Measurements from ENCODE around the gene LOXL1. TPM values are rescaled to one million over a fixed set of nuclear protein-coding genes. Genes with fewer than 3 reads are reported as not detected.

LOXL1 gene
- total and polyA plus RNA-seq, 3 donors from 2014 or later = 13.9 to 56.8 (median 14.9) TPM

DNA sequence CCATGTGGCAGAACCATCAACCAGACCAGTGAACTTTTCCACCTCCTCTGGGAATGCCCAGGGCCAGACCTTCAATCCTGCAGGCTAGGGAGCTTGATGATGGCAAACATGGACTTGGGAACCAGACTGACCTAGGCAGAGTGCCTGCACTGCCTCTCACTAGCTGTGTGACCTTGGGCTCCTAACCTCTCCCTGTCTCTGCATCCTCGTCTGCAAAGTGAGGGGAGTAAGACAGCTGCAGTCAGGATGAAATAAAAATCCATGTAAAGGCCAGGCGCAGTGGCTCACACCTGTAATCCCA lies 17.5 kb upstream of the LOXL1 start:
- H3K4me3 ChIP-seq = no peak overlapping the region
- no peak for DNase-seq
- intact Hi-C loops (cut with DNase I; ENCODE audit: low total_unique reads) = no loop called here
- H3K27me3 ChIP-seq = no peaks in the 10 kb centered on the region
- no peak overlapping the region for H3K27ac ChIP-seq
- 83 to 85% methylated on average over 2 of the region's 2 CpGs for WGBS, 2 donors
- no peak for TF ChIP-seq CTCF (IDR thresholded peaks at IDR 0.05)
- no peak for TF ChIP-seq POLR2A (IDR thresholded peaks at IDR 0.05)
- no peaks in the 10 kb centered on the region for H3K9me3 ChIP-seq
- no peaks in the 10 kb centered on the region for H3K4me1 ChIP-seq
- H3K36me3 ChIP-seq (ENCODE audit: low read depth, missing control alignments) = no peaks in the 10 kb centered on the region

- H3K27me3 ChIP-seq = no peaks in the 10 kb centered on the region
- H3K9me3 ChIP-seq = no peaks in the 10 kb centered on the region
- H3K36me3 ChIP-seq (ENCODE audit: low read depth, missing control alignments) = no peaks in the 10 kb centered on the region
- no peaks in the 10 kb centered on the region for H3K4me1 ChIP-seq
- WGBS, 2 donors = 92 to 100% methylated on average over 2 of the region's 2 CpGs
- no peak overlapping the region for H3K27ac ChIP-seq
- H3K4me3 ChIP-seq = no peak overlapping the region
- TF ChIP-seq POLR2A (IDR thresholded peaks at IDR 0.05) (no peak), CTCF (IDR thresholded peaks at IDR 0.05) (no peak)
- DNase-seq = no peak
- intact Hi-C loops (cut with DNase I; ENCODE audit: low total_unique reads) = no loop called here
These were observed 16.6 kb upstream of the LOXL1 start for GRCh38 chr15:73909651-73910050.

GRCh38 chr15:73910522-73911303 lies 15.5 kb upstream of the LOXL1 start:
- intact Hi-C loops (cut with DNase I; ENCODE audit: low total_unique reads) = no loop called here
- no peak overlapping the region for H3K27ac ChIP-seq
- H3K36me3 ChIP-seq (ENCODE audit: low read depth, missing control alignments) = no peaks in the 10 kb centered on the region
- H3K27me3 ChIP-seq = no peaks in the 10 kb centered on the region
- H3K4me1 ChIP-seq = no peaks in the 10 kb centered on the region
- no peaks in the 10 kb centered on the region for H3K9me3 ChIP-seq
- TF ChIP-seq CTCF (IDR thresholded peaks at IDR 0.05) (no peak), POLR2A (IDR thresholded peaks at IDR 0.05) (no peak)
- DNase-seq = no peak
- no peak overlapping the region for H3K4me3 ChIP-seq
- 67 to 72% methylated on average over 6 to 7 of the region's 7 CpGs for WGBS, 2 donors

DNA sequence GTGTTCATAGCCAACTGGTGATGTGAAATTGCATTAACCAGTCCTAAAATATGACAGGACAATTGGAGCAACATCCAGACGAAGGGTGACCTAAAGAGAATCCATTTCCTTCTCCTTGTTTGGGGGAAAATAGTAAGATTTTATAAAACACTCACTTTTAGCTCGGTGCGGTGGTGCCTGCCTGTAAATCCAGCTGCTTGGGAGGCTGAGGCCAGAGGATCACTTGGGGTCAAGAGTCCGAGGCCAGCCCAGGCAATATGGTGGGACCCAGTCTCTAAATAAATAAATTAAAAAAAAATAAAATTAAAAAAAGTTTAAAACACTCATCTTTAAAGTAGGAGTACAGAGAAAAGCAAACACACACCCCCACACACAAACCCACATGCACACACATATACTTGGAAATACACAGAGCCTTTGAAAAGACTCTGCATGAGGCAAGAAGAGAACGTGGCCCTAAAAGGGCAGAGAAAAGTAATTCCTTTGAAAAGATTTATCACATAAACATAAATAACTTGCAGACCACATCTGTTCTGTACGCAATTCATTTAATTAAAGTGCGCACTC lies 14.1 kb upstream of the LOXL1 start:
- 77 to 81% methylated on average over 7 of the region's 7 CpGs for WGBS, 2 donors
- Histone ChIP-seq H3K9me3 (no peaks in the 10 kb centered on the region), H3K4me3 (no peak overlapping the region), H3K4me1 (no peaks in the 10 kb centered on the region), H3K27me3 (no peaks in the 10 kb centered on the region), H3K36me3 (ENCODE audit: low read depth, missing control alignments) (no peaks in the 10 kb centered on the region), H3K27ac (no peak overlapping the region)
- intact Hi-C loops (cut with DNase I; ENCODE audit: low total_unique reads) = no loop called here
- no peak for DNase-seq
- TF ChIP-seq CTCF (IDR thresholded peaks at IDR 0.05) = no peak
- no peak for TF ChIP-seq POLR2A (IDR thresholded peaks at IDR 0.05)

DNA sequence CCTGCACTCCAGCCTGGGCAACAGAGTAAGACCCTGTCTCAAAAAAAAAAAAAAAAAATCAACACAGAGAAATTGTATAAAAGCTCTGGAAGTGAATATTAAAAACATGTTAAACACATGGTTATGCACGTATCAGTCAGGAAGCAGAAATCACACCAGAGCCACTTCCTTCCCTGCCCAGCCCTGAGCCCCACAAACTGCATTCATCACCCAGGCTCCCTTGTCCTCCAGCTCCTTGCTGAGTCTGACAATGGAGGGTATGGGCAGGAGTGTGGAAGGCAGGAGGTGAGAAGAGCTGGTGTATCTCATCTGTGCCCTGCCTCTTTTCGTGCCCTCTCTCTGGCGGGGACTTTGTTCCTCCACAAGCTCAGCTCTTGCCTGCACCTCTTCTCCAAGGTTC lies 12.1 kb upstream of the LOXL1 start:
- H3K4me3 ChIP-seq = no peak overlapping the region
- H3K27me3 ChIP-seq = no peaks in the 10 kb centered on the region
- 78 to 86% methylated on average over 3 of the region's 3 CpGs for WGBS, 2 donors
- no peak overlapping the region for H3K27ac ChIP-seq
- H3K4me1 ChIP-seq = no peaks in the 10 kb centered on the region
- TF ChIP-seq CTCF (IDR thresholded peaks at IDR 0.05) (no peak), POLR2A (IDR thresholded peaks at IDR 0.05) (no peak)
- H3K36me3 ChIP-seq (ENCODE audit: low read depth, missing control alignments) = no peaks in the 10 kb centered on the region
- intact Hi-C loops (cut with DNase I; ENCODE audit: low total_unique reads) = no loop called here
- no peaks in the 10 kb centered on the region for H3K9me3 ChIP-seq
- no peak for DNase-seq

All from testis (tissue), 3 donors.